Right lobe of liver (tissue), 6 donors: ENCODE results near the gene KLHL7. TPM values are rescaled to one million over a fixed set of nuclear protein-coding genes. Genes with fewer than 3 reads are reported as not detected.
A peak's percentile ranks its signal among the peaks of the same experiment; 100 is the strongest.

ENCODE experiments used
- ATAC-seq, 4 donors: fragments of 200-7000 bp; cut with Tn5 transposase; one replicate each; pipeline ENCODE4 v1.9.1; 2020; ENCODE audit warnings: mild to moderate bottlenecking in 4 of 4, moderate library complexity in 4 of 4
- DNase-seq, 3 donors: peaks; one replicate each; pipeline ENCODE4 v3.0.0-alpha.2; 2020
- H3K27ac ChIP-seq, 3 donors: fragments of 200-600 bp; one replicate each; pipeline ENCODE4 v1.8.0; 2022
- H3K27me3 ChIP-seq, 2 donors: fragments of 200-600 bp; one replicate each; pipeline ENCODE4 v1.8.0; 2022
- H3K36me3 ChIP-seq, 4 donors: fragments of 200-600 bp; sonication (generic) in 1 of 4; one replicate each; pipeline versions ENCODE4 v1.5.1 to v1.8.0; 2017 to 2022; ENCODE audit warnings: control low read depth in 1 of 4
- H3K4me1 ChIP-seq, 4 donors: fragments of 200-600 bp; sonication (generic) in 1 of 4; one replicate each; pipeline versions ENCODE4 v1.5.1 to v1.8.0; 2017 to 2022; ENCODE audit warnings: control low read depth in 1 of 4
- H3K4me3 ChIP-seq, 3 donors: fragments of 200-600 bp; one replicate each; pipeline ENCODE4 v1.8.0; 2022
- H3K9me3 ChIP-seq, 4 donors: fragments of 200-600 bp; sonication (generic) in 1 of 4; one replicate each; pipeline versions ENCODE4 v1.5.1 to v1.8.0; 2017 to 2022; ENCODE audit warnings: control low read depth in 1 of 4
- CTCF ChIP-seq, 4 donors: fragments of 200-600 bp in 3 of 4; fragments of 450-650 bp in 1 of 4; IDR thresholded peaks; one replicate each; pipeline versions ENCODE4 v1.5.1 to v1.8.0; 2016 to 2022; ENCODE audit warnings: antibody characterized with exemption in 4 of 4, mild to moderate bottlenecking in 2 of 4
- POLR2A ChIP-seq: fragments of 450-650 bp; IDR thresholded peaks from one replicate; pipeline ENCODE4 v1.6.1; 2017; ENCODE audit warnings: antibody characterized with exemption, mild to moderate bottlenecking
- WGBS: methylation state at CpG from one replicate; pipeline ENCODE4 v1.1.6; 2018; ENCODE audit warnings: low coverage, low lambda C conversion rate; ENCODE audit not compliant: insufficient coverage; ENCODE audit errors: missing lambda C conversion rate; 5-methylcytosine and 5-hydroxymethylcytosine counted together
- intact Hi-C, 2 donors: fragments of 100-400 bp; cut with DNase I; formaldehyde crosslinking; loops; one replicate each; pipeline versions ENCODE4 v1.11.2 to v1.14.1; 2022
- total RNA-seq, 6 experiments: library from RNA; depleted of rRNA in 2 of 6; stranded (reverse); fragments of >200 nt in 2 of 6; fragmentation: NEBNext Ultra II Directional in 3 of 6; extraction: Animal tissue kit (Norgen Biotek cat#: 25700) in 3 of 6; gene quantifications; one replicate each; pipeline versions ENCODE4 v1.1.0 to v1.2.4, GENCODE V29; 2016 to 2023
- donor health status: DM: no; HTN: yes; CAD: no.
- donor health status: DM: no; HTN: no; CAD: no.
- donor health status: DM: no; HTN: no; CAD: no.
- donor health status: DM: no; HTN: yes; CAD: no.
- donor health status: DM: no; HTN: yes; CAD: no.

Gene KLHL7
- total RNA-seq, 6 experiments from 2014 or later, result 6.3 to 9.1 (median 7.5) TPM

- Histone ChIP-seq H3K9me3 (no peaks in the 10 kb centered on the region), H3K4me1 (no peaks in the 10 kb centered on the region), H3K27ac (no peak overlapping the region), H3K4me3 (no peak overlapping the region), H3K36me3 (no peaks in the 10 kb centered on the region), H3K27me3 (no peaks in the 10 kb centered on the region)
- no peak for TF ChIP-seq POLR2A
- no peak for TF ChIP-seq CTCF (IDR thresholded peaks at IDR 0.05)
- WGBS, result 22% methylated on average over 2 of the region's 2 CpGs
- peak; percentile 91 to 95 (median 93) for ATAC-seq
- intact Hi-C loops, result no loop called here
- DNase-seq, result no peak
These were observed 30.9 kb upstream of the KLHL7 start for GRCh38 chr7:23074443-23075261.

GRCh38 chr7:23075571-23075970 is 30.0 kb upstream of the KLHL7 start:
- no peak for DNase-seq
- no peaks in the 10 kb centered on the region for H3K36me3 ChIP-seq
- intact Hi-C loops, result no loop called here
- TF ChIP-seq POLR2A (no peak), CTCF (IDR thresholded peaks at IDR 0.05) (no peak)
- WGBS, result 59% methylated on average over 3 of the region's 3 CpGs
- no peaks in the 10 kb centered on the region for H3K9me3 ChIP-seq
- no peak for ATAC-seq
- no peaks in the 10 kb centered on the region for H3K27me3 ChIP-seq
- no peaks in the 10 kb centered on the region for H3K4me1 ChIP-seq
- H3K4me3 ChIP-seq, result no peak overlapping the region
- H3K27ac ChIP-seq, result no peak overlapping the region

- WGBS, result 19% methylated on average over 3 of the region's 3 CpGs
These were observed 28.8 kb upstream of the KLHL7 start for GRCh38 chr7:23076772-23077171.

GRCh38 chr7:23093111-23093510 is 12.5 kb upstream of the KLHL7 start:
- intact Hi-C loops, result no loop called here
- H3K4me1 ChIP-seq, result no peaks in the 10 kb centered on the region
- no peaks in the 10 kb centered on the region for H3K27me3 ChIP-seq
- WGBS, result 43% methylated on average over 4 of the region's 4 CpGs
- H3K36me3 ChIP-seq, result no peaks in the 10 kb centered on the region
- H3K27ac ChIP-seq, result no peak overlapping the region
- TF ChIP-seq CTCF (IDR thresholded peaks at IDR 0.05) (no peak), POLR2A (no peak)
- no peak overlapping the region for H3K4me3 ChIP-seq
- ATAC-seq, result no peak
- H3K9me3 ChIP-seq, result no peaks in the 10 kb centered on the region
- DNase-seq, result no peak

More at GRCh38 chr7:23076772-23077171, 28.8 kb upstream of the KLHL7 start:
- H3K27me3 ChIP-seq, result no peaks in the 10 kb centered on the region
- no peak for TF ChIP-seq POLR2A
- no peak for TF ChIP-seq CTCF (IDR thresholded peaks at IDR 0.05)
- ATAC-seq, result no peak
- H3K36me3 ChIP-seq, result no peaks in the 10 kb centered on the region
- H3K4me1 ChIP-seq, result no peaks in the 10 kb centered on the region
- H3K27ac ChIP-seq, result no peak overlapping the region
- intact Hi-C loops, result no loop called here
- no peak overlapping the region for H3K4me3 ChIP-seq
- no peak for DNase-seq
- H3K9me3 ChIP-seq, result no peaks in the 10 kb centered on the region
